GM12873 (cell line): Measurements from ENCODE around the gene ZNF92.

Experiments
- CTCF ChIP-seq: IDR thresholded peaks from 2 replicates; pipeline ENCODE4 v1.5.1; 2012; ENCODE audit warnings: low read depth, mild to moderate bottlenecking, moderate library complexity, low read length, control low read depth; ENCODE audit not compliant: insufficient read depth; ENCODE audit errors: missing control alignments

The ZNF92 gene

GRCh38 chr7:65373608-65374351 is at the start of gene ZNF92:
Gene ZNF92 (plus strand): TSS chr7:65373855. CDS start chr7:65373998, 143 bp downstream.
- no peak for TF ChIP-seq CTCF

GRCh38 chr7:65325793-65326432 is 47.7 kb upstream of the ZNF92 start:
- TF ChIP-seq CTCF = no peak

- no peak for TF ChIP-seq CTCF
Measured at GRCh38 chr7:65338346-65338745, 35.3 kb upstream of the ZNF92 start.

GRCh38 chr7:65339257-65339656 is 34.4 kb upstream of the ZNF92 start:
- TF ChIP-seq CTCF = no peak

- no peak for TF ChIP-seq CTCF
Measured at GRCh38 chr7:65342723-65343629, 30.7 kb upstream of the ZNF92 start.

GRCh38 chr7:65354263-65354662 is 19.4 kb upstream of the ZNF92 start:
- TF ChIP-seq CTCF = no peak

GRCh38 chr7:65369843-65370242 is 3.8 kb upstream of the ZNF92 start:
- no peak for TF ChIP-seq CTCF
